Cerebellar cortex (tissue), 1 donor: Measurements from ENCODE around the gene DYNC2H1.
A peak's percentile ranks its signal among the peaks of the same experiment; 100 is the strongest.

Experiments used
- DNase-seq: peaks from one replicate; pipeline ENCODE4 v3.0.0-alpha.2; 2015; ENCODE audit warnings: low spot score

Gene DYNC2H1, protein sequence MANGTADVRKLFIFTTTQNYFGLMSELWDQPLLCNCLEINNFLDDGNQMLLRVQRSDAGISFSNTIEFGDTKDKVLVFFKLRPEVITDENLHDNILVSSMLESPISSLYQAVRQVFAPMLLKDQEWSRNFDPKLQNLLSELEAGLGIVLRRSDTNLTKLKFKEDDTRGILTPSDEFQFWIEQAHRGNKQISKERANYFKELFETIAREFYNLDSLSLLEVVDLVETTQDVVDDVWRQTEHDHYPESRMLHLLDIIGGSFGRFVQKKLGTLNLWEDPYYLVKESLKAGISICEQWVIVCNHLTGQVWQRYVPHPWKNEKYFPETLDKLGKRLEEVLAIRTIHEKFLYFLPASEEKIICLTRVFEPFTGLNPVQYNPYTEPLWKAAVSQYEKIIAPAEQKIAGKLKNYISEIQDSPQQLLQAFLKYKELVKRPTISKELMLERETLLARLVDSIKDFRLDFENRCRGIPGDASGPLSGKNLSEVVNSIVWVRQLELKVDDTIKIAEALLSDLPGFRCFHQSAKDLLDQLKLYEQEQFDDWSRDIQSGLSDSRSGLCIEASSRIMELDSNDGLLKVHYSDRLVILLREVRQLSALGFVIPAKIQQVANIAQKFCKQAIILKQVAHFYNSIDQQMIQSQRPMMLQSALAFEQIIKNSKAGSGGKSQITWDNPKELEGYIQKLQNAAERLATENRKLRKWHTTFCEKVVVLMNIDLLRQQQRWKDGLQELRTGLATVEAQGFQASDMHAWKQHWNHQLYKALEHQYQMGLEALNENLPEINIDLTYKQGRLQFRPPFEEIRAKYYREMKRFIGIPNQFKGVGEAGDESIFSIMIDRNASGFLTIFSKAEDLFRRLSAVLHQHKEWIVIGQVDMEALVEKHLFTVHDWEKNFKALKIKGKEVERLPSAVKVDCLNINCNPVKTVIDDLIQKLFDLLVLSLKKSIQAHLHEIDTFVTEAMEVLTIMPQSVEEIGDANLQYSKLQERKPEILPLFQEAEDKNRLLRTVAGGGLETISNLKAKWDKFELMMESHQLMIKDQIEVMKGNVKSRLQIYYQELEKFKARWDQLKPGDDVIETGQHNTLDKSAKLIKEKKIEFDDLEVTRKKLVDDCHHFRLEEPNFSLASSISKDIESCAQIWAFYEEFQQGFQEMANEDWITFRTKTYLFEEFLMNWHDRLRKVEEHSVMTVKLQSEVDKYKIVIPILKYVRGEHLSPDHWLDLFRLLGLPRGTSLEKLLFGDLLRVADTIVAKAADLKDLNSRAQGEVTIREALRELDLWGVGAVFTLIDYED (N-terminal part only)

DNA sequence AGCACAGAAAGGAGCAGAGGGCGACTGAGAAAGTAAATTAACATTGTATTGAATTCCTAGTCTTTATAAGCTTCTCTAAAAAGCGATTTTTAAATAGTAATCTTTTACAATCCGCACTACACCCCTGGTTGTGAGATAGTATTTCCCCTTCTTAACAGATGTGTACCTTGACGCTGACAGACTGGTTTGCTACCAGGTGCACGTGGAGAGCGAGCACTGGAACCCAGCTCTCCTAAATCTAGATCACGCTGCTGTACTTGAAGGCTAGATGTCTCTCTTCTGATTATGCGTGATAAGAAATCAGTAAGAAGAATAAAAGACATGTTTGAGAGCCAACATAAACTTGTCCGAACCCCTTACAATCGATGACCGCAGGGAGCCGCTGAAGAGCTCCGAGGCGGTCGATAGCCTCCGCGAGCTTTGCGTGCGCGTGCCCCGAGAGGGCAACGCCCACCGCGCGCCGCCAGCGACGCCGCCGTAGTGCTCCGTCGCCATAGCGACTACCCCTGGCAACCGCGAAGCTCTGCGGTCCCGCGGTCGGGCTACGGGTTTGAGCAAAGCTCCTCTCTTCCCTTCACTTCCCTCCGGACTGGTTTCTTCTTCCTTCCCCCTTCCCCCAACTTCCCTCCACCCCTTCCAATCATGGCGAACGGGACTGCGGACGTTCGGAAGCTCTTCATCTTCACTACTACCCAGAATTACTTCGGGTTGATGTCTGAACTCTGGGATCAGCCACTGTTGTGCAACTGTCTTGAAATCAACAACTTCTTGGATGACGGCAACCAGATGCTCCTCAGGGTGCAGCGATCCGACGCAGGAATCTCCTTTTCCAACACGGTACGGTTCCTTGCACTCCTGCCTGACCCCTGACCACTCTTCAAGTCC is at the start of gene DYNC2H1:
Gene DYNC2H1, plus strand, starts transcription at position 494 of the 885 bp plus-strand sequence. Its CDS starts 149 bp downstream, at position 643.
- DNase-seq: peak; percentile 90

DNA sequence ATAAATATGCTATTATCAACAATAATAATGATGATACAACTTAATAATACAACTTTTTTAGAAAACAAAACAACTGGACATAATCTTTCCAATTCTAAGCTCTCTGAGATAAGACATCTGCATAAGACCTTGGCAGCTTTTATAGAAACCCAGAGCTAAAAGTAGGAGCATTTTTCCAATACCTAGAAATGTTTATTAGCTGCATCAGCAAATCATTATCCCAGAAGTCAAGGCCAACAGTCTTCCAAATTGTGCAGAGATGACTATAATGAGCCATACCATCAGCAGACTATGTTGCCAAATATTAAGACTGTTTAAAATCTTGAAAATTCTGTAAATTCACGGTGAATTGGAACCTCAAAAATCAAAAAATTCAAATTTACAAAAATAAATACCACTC is 47.6 kb upstream of the DYNC2H1 start:
- no peak for DNase-seq

DNA sequence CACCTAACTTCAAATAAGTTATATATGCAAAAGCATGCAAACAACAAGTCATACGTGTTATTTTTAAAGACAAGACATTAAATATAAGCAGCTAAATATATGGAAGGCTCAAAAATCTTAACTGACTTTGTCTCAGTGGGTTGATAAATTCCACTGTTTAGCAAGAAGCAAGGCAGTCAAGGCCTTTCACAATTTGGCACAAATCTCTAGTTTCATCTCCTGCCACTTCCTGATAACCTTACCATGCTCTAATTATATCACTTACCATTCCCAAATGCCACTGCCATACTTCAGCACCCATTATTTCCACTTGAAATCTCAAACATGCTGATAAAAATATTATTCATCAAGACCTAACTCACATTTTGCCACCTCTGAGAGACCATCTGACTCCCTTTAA is 42.1 kb upstream of the DYNC2H1 start:
- DNase-seq: no peak

DNA sequence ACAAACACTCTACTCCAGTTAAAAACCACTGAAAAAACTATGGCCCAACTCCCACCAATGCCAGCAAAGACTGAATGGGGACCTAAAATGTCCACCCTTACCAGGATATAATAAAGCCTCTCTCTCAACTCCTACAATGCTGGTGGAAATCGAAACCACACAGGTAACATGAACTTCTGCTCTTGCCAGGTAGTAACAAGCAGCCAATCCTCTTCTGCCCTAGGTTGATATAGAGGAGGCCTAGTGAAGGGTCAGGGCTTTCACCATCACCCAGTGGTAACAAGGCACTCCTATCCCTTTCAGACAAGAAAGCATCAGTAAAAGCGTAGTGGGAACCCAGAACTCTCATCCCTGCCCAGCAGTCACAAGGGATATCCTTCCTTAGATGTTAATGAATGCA is 39.9 kb upstream of the DYNC2H1 start:
- DNase-seq: no peak

DNA sequence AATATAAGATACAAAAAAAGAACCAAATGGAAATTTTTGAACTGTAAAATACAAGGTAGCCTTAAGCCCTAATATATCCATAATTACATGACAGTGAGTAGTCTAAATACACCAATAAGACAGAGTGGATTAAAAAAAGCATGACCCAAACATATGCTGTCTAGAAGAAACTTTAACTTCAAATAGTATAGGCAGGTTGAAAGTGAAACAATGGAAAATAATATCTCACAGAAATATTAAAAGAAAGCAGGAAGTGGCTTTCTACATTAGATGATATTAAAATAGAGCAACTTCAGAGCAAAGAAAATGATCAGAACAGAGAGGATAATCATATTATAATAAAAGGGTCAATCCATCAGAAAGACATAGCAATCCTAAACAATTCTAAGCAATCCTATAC is 39.1 kb upstream of the DYNC2H1 start:
- no peak for DNase-seq

DNA sequence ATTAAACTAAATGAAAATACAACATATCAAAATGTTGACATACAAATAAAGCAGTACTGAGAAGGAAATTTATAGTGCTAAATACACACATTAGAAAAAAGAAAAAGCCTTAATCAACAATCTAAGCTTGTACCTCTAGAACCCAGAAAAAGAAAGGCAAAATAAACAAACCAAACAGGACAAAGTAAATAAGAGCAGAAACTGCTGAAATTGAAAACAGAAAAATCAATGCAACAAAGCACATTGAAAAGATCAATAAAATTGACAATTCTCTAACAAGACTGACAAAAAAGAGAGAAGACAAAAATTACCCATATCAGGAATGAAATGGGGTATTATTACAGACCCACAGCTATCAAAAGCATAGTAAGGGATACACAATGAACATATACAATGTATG is 38.2 kb upstream of the DYNC2H1 start:
- DNase-seq: no peak

DNA sequence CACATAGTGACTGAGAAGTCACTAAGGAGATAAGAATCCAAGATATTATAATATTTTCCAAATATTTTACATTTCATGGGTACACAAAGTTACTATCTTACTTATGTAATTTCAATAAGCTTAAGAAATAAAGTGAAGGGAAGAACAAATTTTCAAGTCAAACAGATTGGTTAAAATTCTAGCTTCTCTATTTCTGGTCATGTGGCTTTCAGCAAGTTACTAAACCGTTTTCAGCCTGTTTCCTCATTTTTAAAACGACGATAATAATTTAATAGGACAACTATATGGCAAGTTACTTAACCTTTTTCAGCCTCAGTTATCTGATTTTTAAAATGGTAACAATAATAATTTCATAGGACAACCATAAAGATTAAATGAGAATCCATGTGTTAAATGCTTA is 32.9 kb upstream of the DYNC2H1 start:
- DNase-seq: no peak

DNA sequence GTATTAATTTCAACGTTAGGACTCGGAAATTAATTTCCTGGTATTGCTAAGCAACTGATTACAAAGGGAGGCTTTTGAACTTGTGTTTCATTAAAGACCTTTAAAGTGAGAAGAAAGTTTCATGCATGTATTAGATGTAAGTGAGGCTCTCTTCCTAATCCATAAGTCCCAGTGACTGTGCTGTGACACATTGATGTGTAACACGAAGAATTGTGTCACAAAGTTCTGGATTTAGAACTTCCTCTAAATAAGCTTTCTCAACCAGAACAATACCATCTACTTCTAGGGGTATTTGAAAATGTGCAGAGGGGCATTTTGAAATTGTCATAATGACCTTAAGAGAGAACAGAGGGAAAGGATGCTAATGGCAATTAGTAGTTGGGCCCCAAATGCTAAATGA is 31.7 kb upstream of the DYNC2H1 start:
- no peak for DNase-seq

DNA sequence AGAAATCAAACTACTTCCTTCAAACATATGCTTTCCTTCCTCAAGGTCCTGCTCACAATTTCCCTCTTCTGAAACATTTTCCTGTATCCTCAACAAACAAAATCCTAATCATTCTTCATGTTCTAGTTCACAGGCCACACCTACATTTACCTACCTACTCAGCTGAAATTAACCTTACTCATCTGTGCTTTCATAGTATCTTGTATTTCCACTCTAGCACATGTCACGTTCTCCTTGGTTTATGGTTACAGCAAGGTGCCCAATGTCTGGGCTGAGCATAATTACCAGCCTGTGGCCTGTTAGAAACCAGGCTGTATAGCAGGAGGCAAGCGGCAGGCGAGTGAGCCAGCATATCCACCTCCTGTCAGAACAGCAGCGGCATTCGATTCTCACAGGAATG is 30.5 kb upstream of the DYNC2H1 start:
- no peak for DNase-seq

DNA sequence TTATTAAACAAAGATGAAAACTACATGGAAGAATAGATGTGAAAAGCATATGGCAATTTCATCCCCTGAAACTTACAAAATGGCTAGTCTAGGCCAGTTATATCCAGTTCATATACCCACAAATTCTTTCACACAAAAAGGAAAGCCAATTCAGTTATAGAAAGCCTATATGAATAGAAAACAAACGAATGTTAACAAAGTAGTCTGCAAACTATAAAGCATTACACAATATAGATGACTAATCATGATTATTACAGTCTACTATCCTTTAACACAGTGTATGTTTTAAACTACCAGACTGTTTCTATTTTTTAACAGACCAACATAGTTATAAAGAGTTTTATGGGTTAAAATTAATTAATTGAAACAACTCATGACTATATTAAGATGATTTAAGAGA is 29.4 kb upstream of the DYNC2H1 start:
- no peak for DNase-seq

DNA sequence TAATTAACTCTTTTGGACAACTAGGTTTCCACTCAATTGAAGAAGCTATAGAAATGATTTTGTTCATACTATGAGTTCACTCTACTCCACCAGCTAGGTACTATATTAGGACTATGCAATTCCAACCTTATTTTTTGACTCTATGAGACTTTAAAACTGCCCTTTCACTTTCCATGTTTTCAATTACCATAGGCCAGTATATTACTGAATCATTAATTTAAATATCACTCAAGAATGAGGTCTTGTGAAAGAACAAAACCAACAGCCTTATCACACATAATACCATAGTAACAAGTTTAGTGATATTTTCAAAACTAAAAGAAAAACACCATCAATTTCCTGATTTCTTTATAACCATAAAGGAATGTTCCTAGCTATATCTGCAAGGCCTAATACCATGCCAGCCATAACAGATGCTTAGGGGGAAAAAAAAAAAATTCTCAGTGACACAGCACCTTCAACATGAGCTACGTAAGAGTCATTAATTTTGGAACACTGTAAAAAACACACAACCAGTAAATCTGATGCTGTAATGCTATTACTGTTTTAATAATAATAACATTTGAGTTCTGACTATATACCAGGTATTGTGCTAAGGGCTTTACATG is 23.4 kb upstream of the DYNC2H1 start:
- no peak for DNase-seq

DNA sequence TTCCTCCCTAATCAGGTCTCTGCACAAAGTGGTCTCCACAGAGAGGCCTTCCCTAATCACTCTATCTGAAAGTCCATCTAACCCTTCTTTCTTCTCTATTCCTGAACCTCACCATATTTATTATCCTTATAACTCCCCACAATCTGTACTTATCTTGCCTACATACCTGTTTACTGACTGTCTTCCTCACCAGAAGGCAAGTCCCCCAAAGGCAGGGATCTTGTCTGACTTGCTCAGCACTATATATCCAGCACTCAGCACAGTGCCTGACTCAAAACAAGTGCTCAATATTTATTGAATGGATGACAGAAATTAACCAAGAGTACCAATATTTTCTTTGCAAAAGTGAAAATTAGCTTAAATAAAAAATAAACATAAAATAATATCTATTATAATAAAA is 22.8 kb upstream of the DYNC2H1 start:
- no peak for DNase-seq

DNA sequence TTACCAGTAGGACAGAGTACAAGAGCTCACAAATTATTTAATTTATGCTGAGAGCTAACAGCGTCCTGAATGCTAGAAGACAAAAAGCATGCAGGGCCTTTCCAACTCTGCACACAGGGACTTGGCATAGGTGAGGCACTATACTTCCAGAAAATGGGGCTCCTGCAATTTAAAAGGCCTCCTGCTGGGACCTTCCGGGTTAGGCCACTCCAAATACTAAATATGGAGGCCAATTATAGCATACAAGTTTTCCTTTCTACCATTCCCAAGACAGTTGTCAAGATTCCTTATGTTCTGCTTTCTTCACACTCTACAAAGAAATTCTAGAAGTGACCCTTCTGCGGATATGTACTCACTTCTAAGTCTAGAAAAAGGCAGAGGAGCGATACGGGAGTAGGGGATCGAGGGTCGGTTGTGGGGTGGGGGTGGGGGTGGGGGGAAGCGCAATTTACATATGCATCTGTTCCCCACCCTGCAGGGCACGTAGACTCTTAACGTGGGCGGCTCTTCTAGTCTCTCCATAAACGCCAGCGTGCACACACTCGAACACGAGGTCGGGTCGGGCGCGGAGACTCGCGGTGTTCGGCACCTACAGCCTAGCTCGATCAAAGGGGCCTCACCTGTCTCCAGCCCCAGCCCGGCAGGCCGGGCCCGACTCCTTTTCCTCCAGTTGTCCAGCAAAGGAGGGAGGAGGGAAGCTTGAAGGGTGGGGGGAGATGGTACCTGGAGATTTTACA is 18.0 kb upstream of the DYNC2H1 start:
- peak; percentile 43 for DNase-seq

DNA sequence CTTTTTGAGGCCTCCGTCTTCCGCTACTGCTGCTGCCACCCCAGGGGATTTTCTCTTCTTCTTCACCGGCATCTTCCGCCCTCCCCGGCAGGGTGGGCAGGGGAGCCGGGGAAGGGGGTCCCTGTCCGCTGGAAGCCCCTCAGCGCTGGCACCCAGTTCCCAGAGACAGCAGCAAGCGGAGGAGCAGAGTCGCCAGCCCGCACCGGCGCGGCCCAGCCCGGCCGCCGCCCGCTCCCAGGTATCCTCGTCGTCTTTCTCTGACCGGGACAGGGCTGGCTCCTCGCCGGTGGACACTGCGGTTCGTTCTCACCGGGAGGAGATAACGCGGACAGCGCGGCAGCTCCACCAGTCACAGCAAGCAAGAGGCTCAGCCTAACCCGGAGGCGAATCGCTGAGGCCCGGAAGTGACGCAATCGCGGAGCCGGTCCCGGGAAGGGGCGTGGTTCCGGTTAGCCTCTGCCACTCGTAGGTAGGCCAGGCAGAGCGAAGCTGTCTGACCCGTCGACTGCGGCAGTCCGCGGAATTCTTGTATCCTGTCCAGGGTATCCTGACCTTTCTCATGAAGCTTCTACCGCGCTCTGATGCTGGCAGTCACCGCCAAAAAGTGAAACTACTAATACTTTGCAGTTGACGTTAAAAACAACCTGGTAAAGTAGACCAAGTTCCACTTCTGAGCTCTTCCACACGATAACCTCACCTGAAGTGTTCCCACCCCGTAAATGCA is 17.3 kb upstream of the DYNC2H1 start, which contains the start of gene DCUN1D5:
Gene DCUN1D5, minus strand, starts transcription at position 360 of the 724 bp plus-strand sequence. Its CDS starts 288 bp downstream, at position 72.
- peak; percentile 97 for DNase-seq

DNA sequence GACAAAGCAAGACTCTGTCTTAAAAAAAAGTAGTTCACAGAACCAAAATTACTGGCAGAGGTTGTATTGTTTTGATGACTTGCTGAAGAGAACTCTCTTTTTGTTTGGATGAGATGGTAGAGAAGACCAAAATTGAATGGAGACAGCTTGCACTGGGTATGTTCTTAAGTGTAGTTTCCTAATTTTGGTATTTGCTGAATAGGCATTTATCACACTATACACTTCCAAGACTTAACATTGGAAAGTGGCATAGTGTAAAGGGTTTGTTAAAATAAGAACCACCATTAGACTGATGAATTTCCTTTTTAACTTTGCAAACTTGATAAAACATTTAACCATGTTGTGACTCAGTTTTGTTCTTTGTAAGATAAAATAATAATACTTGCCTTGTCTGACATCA is 11.9 kb upstream of the DYNC2H1 start:
- DNase-seq: no peak

DNA sequence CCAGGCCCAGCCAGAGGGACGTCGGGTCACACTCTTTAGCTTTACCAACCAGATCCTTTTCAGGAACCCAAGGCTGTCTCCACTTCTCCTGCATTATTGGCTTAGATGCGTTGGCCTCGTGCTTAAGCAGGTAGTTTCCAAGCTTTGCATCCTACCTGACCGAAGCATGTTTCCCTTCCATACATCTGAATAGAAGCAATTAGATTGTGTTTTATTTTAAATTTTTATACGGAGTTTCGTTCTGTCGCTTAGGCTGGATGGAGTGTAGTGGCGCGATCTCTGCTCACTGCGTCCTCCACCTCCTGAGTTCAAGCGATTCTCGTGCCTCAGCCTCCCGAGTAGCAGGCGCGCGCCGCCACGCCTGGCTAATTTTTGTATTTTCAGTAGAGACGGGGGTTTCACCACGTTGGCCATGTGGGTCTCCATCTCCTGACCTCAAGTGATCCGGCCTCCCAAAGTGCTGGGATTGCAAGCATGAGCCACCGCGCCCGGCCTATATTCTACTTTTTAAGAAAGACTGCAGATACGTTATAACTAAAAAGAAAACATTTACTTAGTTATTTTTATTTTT is 677 bp downstream of the DYNC2H1 start:
- DNase-seq: no peak

DNA sequence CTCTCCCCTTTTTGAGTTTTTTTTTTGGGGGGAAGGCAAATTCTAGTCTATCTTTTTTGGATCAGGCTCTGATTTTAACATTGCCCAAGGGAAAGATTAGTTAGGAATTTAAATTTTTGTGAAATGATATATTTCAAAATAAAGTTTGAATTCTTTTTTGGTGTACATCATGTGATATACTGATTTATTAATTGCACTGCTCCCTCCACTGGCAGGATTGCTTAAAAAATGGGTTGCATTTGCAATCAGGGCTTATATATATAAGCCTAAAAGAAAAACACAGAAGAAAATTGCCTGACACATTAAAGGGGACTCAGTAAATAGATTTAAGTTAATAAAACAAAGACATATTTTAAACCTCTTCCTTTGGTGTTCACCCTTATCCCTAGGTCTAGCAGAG is 1.2 kb downstream of the DYNC2H1 start:
- no peak for DNase-seq

DNA sequence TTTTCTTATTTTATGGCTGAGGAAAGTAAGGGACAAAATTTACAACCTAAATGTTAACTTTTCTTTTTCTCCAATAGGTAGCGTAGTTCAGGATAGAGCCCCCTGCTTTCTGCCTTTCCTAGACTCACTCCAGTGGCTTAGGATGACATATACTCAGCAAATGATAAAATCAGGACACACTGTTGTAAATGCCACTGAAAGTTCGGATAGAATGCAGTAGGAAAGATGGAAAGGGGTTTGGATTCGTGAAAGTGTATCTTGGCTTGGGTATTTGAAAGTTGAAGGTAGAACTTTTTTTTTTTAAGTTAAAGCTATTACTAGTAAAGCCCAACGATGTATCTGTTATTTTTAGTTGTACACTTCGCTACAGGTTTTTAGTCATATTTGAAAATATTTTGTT is 2.2 kb downstream of the DYNC2H1 start:
- DNase-seq: no peak

DNA sequence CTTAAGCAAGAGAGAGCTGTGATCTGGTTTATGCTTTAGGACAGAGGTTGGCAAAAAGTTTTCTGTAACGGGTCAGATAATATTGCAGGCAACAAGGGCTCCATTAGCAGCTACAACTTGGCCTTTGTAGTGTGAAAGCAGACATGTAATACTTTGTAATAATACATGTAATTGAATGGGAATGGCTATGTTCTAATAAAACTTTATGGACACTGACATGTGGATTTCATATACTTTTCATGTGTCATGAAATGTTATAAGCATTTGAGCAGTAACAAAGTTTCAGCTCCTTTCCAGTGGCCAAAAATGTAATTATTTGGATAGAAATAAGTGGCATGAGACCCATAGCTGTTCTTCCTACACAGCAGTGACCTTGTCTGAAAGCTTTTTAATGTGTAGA is 3.1 kb downstream of the DYNC2H1 start:
- no peak for DNase-seq
